ENCODE data around the gene SPATS2L. TPM values are rescaled to one million over a fixed set of nuclear protein-coding genes. Genes with fewer than 3 reads are reported as not detected.

The SPATS2L gene
- total and polyA plus RNA-seq, 2 of the 13 experiments (the other 11 are each of a cell fraction or from before 2014, with no cell fraction given): 154 to 212 TPM

DNA sequence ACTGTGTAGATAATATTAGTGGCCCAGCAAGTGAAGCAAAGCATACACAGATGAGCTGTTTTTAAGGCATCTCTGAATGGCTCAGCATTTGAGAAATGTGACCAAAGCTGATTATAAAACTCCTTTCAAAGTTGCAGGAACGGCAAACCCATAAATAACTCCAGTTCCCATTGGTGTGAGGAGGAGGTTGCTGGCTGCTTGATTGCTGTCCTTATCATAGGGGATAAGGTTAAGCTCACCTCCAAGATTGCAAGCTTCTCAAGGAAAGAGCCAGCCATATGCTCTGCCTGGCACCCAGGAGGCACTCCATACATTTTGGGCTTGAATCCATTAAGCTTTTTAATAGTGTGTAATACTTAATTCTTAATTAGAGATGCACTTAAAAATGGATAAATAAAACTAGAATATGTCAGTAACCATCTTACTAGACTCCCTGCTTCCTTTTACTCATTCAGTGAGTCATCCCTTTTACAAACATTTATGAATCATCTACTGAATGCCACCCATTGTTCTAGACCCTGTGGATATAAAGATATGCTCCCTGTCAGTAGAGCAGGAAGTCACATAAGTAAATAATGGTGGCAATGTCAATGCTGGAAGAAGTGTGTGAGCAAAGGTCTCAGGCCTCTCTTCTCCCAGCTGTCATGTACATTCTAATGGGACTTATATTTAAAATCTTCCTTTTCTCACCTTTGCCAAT lies 99.3 kb downstream of the SPATS2L start (continued):
- TF ChIP-seq FOXA3 (CRISPR knock-in tag; IDR thresholded peaks at IDR 0.05) (peak; percentile 97), RBAK (CRISPR knock-in tag; IDR thresholded peaks at IDR 0.05) (no peak), YEATS2 (CRISPR knock-in tag; IDR thresholded peaks at IDR 0.05; ENCODE audit: borderline replicate concordance) (no peak; the same call in 1 of the 2 replicates), MIER2 (CRISPR knock-in tag; IDR thresholded peaks at IDR 0.05) (0 out of 2 replicates have a peak, but pooled peaks have one; percentile 49), NR2F2 (IDR thresholded peaks at IDR 0.05; ENCODE audit: borderline replicate concordance, low read depth) (0 out of 2 replicates have a peak, but pooled peaks have one; percentile 47), ZNF331 (CRISPR knock-in tag; IDR thresholded peaks at IDR 0.05) (peak; percentile 61; the same call in 1 of the 2 replicates), ZNF749 (CRISPR knock-in tag; IDR thresholded peaks at IDR 0.05; ENCODE audit: borderline replicate concordance) (no peak), SMARCC2 (IDR thresholded peaks at IDR 0.05) (peak; percentile 39; the same call in 1 of the 2 replicates), HNF4A (CRISPR knock-in tag; IDR thresholded peaks at IDR 0.05) (peak; percentile 88), ETV5 (CRISPR knock-in tag; IDR thresholded peaks at IDR 0.05; ENCODE audit: borderline replicate concordance) (peak; percentile 98), GPN1 (CRISPR knock-in tag; IDR thresholded peaks at IDR 0.05; ENCODE audit: borderline replicate concordance) (no peak), ZFP90 (CRISPR knock-in tag; IDR thresholded peaks at IDR 0.05; ENCODE audit: borderline replicate concordance) (peak; percentile 13; the same call in 1 of the 2 replicates), ZNF251 (CRISPR knock-in tag; IDR thresholded peaks at IDR 0.05) (no peak), ZNF605 (CRISPR knock-in tag; IDR thresholded peaks at IDR 0.05) (no peak), FLYWCH1 (CRISPR knock-in tag; IDR thresholded peaks at IDR 0.05) (no peak), SIX1 (CRISPR knock-in tag; IDR thresholded peaks at IDR 0.05; ENCODE audit: borderline replicate concordance) (peak; percentile 82; the same call in 1 of the 2 replicates), FOXO1 (CRISPR knock-in tag; IDR thresholded peaks at IDR 0.05) (peak; percentile 69; the same call in 1 of the 2 replicates)
- TF ChIP-seq, protein P1, sequence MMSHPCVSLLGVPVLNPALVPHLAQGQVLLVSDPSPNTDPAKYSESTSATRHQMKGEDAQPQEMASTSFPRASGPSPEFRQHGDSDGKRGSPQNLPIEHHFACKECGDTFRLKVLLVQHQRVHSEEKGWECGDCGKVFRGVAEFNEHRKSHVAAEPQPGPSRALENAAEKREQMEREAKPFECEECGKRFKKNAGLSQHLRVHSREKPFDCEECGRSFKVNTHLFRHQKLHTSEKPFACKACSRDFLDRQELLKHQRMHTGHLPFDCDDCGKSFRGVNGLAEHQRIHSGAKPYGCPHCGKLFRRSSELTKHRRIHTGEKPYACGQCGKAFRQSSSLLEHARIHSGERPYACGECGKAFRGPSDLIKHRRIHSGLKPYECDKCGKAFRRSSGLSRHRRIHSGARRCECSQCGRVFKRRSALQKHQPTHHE (CRISPR knock-in tag; IDR thresholded peaks at IDR 0.05; ENCODE audit: borderline replicate concordance): no peak
- TF ChIP-seq, protein P2, sequence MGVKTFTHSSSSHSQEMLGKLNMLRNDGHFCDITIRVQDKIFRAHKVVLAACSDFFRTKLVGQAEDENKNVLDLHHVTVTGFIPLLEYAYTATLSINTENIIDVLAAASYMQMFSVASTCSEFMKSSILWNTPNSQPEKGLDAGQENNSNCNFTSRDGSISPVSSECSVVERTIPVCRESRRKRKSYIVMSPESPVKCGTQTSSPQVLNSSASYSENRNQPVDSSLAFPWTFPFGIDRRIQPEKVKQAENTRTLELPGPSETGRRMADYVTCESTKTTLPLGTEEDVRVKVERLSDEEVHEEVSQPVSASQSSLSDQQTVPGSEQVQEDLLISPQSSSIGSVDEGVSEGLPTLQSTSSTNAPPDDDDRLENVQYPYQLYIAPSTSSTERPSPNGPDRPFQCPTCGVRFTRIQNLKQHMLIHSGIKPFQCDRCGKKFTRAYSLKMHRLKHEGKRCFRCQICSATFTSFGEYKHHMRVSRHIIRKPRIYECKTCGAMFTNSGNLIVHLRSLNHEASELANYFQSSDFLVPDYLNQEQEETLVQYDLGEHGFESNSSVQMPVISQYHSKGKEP (CRISPR knock-in tag; IDR thresholded peaks at IDR 0.05): no peak
- TF ChIP-seq, protein P3, sequence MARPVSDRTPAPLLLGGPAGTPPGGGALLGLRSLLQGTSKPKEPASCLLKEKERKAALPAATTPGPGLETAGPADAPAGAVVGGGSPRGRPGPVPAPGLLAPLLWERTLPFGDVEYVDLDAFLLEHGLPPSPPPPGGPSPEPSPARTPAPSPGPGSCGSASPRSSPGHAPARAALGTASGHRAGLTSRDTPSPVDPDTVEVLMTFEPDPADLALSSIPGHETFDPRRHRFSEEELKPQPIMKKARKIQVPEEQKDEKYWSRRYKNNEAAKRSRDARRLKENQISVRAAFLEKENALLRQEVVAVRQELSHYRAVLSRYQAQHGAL (CRISPR knock-in tag; IDR thresholded peaks at IDR 0.05; ENCODE audit: not compliant biosample characterization): no peak
- TF ChIP-seq, protein P4, sequence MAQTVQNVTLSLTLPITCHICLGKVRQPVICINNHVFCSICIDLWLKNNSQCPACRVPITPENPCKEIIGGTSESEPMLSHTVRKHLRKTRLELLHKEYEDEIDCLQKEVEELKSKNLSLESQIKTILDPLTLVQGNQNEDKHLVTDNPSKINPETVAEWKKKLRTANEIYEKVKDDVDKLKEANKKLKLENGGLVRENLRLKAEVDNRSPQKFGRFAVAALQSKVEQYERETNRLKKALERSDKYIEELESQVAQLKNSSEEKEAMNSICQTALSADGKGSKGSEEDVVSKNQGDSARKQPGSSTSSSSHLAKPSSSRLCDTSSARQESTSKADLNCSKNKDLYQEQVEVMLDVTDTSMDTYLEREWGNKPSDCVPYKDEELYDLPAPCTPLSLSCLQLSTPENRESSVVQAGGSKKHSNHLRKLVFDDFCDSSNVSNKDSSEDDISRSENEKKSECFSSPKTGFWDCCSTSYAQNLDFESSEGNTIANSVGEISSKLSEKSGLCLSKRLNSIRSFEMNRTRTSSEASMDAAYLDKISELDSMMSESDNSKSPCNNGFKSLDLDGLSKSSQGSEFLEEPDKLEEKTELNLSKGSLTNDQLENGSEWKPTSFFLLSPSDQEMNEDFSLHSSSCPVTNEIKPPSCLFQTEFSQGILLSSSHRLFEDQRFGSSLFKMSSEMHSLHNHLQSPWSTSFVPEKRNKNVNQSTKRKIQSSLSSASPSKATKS (CRISPR knock-in tag; IDR thresholded peaks at IDR 0.05): peak; percentile 87; the same call in 1 of the 2 replicates
- TF ChIP-seq, protein P5, sequence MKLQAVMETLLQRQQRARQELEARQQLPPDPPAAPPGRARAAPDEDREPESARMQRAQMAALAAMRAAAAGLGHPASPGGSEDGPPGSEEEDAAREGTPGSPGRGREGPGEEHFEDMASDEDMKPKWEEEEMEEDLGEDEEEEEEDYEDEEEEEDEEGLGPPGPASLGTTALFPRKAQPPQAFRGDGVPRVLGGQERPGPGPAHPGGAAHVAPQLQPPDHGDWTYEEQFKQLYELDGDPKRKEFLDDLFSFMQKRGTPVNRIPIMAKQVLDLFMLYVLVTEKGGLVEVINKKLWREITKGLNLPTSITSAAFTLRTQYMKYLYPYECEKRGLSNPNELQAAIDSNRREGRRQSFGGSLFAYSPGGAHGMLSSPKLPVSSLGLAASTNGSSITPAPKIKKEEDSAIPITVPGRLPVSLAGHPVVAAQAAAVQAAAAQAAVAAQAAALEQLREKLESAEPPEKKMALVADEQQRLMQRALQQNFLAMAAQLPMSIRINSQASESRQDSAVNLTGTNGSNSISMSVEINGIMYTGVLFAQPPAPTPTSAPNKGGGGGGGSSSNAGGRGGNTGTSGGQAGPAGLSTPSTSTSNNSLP (IDR thresholded peaks at IDR 0.05; ENCODE audit: low read depth, low read length): peak; percentile 95
